OCI-LY7 (cell line): ENCODE data around the gene NDUFB2.

Experiments
- EZH2phosphoT487 ChIP-seq: fragments of 200-600 bp; sonication (generic); IDR thresholded peaks from 2 replicates; pipeline ENCODE4 v1.6.1; 2018; ENCODE audit warnings: low read depth, borderline replicate concordance, mild to moderate bottlenecking, mixed run types, antibody characterized with exemption, low read length, moderate library complexity, mixed read lengths
- TF ChIP-seq, protein P1 (sequence below): fragments of 200-600 bp; sonication (generic); conservative IDR thresholded peaks from 2 replicates; pipeline ENCODE4 v1.5.1; 2014; ENCODE audit warnings: mild to moderate bottlenecking, antibody characterized with exemption, low read length, moderate library complexity, mixed read lengths

GRCh38 chr7:140685407-140686087, 11.0 kb upstream of the NDUFB2 start:
- TF ChIP-seq, protein P1, sequence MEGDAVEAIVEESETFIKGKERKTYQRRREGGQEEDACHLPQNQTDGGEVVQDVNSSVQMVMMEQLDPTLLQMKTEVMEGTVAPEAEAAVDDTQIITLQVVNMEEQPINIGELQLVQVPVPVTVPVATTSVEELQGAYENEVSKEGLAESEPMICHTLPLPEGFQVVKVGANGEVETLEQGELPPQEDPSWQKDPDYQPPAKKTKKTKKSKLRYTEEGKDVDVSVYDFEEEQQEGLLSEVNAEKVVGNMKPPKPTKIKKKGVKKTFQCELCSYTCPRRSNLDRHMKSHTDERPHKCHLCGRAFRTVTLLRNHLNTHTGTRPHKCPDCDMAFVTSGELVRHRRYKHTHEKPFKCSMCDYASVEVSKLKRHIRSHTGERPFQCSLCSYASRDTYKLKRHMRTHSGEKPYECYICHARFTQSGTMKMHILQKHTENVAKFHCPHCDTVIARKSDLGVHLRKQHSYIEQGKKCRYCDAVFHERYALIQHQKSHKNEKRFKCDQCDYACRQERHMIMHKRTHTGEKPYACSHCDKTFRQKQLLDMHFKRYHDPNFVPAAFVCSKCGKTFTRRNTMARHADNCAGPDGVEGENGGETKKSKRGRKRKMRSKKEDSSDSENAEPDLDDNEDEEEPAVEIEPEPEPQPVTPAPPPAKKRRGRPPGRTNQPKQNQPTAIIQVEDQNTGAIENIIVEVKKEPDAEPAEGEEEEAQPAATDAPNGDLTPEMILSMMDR = no peak
- TF ChIP-seq EZH2phosphoT487 = no peak
